ENCODE results near the gene SLC7A8.
A peak's percentile ranks its signal among the peaks of the same experiment; 100 is the strongest.
"Not testable (repeated sequence)": the region's sequence is repeated elsewhere in the genome, so short reads cannot be mapped to it uniquely, and the experiment has no call there.

The SLC7A8 gene

GRCh38 chr14:23183479-23183878 lies at the start of gene SLC7A8:
Gene SLC7A8, minus strand, starts transcription at chr14:23183660. Its CDS starts 746 bp downstream, at chr14:23182914.
- DNase-seq (ENCODE audit: low read depth) = peak; percentile 5

DNA sequence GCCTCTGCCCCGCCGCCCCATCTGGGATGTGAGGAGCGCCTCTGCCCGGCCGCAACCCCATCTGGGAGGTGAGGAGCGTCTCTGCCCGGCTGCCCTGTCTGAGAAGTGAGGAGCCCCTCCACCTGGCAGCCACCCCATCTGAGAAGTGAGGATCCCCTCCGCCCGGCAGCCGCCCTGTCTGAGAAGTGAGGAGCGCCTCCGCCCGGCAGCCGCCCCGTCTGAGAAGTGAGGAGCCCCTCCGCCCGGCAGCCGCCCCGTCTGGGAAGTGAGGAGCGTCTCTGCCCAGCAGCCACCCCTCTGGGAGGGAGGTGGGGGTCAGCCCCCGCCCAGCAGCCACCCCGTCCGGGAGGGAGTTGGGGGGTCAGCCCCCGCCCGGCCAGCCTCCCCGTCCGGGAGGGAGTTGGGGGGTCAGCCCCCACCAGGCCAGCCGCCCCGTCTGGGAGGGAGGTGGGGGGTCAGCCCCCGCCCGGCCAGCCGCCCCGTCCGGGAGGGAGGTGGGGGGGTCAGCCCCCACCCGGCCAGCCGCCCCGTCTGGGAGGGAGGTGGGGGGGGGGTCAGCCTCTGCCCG lies 48.9 kb upstream of the SLC7A8 start:
- DNase-seq (ENCODE audit: low read depth) = not testable (repeated sequence)

DNA sequence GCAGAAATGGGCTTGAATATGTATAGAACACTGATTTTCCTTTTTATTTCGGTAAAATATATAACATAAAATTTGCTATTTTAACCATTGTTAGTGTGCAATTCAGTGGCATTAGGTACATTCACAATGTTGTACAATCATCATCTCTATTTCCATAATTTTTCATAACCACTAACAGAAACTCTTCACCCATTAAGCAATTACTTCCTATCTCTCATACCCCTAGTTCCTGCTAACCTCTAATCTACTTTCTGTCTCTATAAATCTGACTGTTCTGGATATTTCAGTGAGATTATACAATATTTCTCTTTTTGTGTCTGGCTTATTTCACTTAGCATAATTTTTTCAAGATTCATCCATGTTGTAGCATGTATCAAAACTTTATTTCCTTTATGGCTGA lies 45.4 kb upstream of the SLC7A8 start:
- DNase-seq (ENCODE audit: low read depth) = no peak

DNA sequence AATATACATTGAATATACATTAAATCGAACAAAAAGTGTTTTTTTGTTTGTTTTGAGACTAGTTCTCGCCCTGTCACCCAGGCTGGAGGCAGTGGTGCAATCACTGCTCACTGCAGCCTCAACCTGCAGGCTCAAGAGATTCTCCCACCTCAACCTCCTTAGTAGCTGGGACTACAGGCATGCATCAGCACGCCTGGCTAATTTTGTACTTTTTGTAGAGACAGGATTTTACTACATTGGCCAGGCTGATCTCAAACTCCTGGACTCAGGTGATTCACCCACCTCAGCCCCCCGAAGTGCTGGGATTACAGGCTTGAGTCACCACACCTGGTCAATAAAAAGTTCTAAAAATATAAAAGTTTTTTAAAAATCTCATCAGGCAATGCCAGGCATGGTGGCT lies 44.1 kb upstream of the SLC7A8 start:
- no peak for DNase-seq (ENCODE audit: low read depth)

- DNase-seq (ENCODE audit: low read depth) = not testable (repeated sequence)
Observed at GRCh38 chr14:23224958-23225357, 41.5 kb upstream of the SLC7A8 start.

DNA sequence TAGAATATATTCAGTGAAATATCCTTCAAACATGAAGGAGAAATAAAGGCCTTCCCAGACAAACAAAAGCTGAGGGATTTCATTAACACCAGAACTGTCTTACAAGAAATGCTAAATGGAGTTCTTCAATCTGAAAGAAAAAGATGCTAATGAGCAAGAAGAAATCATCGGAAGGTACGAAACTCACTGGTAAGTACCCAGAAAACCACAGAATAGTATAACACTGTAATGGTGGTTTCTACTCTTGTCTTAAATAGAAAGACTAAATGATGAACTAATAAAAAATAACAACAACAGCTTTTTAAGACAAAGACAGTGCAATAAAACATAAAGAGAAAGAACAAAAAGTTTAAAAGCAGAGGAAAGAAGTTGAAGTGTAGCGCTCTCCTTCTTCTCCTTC lies 35.6 kb upstream of the SLC7A8 start:
- no peak for DNase-seq (ENCODE audit: low read depth)

- no peak for DNase-seq (ENCODE audit: low read depth)
Observed at GRCh38 chr14:23217032-23218020, 33.9 kb upstream of the SLC7A8 start.

DNA sequence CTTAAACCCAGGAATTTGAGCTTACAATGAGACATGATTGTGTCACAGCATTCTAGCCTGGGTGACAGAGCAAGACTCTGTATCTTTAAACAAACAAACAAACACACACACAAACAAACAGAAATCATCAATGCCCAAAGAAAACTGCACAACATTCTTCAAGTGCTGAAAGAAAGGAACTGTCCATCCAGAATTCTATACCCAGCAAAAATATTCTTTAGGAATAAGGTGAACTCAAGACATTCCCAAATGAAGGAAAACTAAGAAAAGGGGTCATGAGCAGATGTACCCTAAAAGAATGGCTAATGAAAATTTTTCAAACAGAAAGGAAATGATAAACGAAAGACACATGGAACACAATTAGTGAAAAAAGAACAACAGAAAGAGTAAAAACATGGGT lies 32.0 kb upstream of the SLC7A8 start:
- no peak for DNase-seq (ENCODE audit: low read depth)

- DNase-seq (ENCODE audit: low read depth) = no peak
Observed at GRCh38 chr14:23209651-23210423, 26.4 kb upstream of the SLC7A8 start.

GRCh38 chr14:23208324-23208723 lies 24.9 kb upstream of the SLC7A8 start:
- DNase-seq (ENCODE audit: low read depth) = no peak

GRCh38 chr14:23207146-23207540 lies 23.7 kb upstream of the SLC7A8 start:
- no peak for DNase-seq (ENCODE audit: low read depth)

GRCh38 chr14:23206422-23207145 lies 23.1 kb upstream of the SLC7A8 start:
- no peak for DNase-seq (ENCODE audit: low read depth)

DNA sequence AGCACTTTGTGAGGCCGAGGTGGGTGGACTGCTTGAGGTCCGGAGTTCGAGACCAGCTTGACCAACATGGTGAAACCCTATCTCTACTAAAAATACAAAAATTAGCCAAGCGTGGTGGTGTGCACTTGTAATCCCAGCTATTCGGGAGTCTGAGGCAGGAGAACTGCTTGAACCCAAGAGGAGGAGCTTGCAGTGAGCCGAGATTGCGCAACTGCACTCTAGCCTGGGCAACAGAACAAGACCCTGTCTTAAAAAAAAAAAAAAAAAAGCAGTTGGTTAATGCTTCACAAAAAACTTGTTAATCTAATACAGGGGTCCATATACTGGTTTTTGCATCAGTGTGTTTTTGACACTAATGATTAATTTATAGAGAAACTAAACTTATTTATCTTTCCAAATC lies 18.5 kb upstream of the SLC7A8 start:
- no peak for DNase-seq (ENCODE audit: low read depth)

DNA sequence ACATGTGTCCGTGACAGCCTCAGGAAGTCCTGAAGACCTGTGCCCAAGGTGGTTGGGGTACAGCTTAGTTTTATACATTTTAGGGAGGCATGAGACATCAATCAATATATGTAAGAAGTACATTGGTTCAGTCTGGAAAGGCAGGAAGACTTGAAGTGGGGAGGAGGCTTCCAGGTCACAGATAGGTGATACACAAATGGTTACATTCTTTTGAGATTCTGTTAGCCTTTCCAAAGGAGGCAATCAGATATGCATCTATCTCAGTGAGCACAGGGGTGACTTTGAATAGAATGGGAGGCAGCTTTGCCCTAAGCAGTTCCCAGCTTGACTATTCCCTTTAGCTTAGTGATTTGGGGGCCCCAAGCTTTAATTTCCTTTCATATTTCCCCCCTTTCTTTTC lies 15.7 kb upstream of the SLC7A8 start:
- not testable (repeated sequence) for DNase-seq (ENCODE audit: low read depth)

- DNase-seq (ENCODE audit: low read depth) = not testable (repeated sequence)
Observed at GRCh38 chr14:23196487-23196886, 13.0 kb upstream of the SLC7A8 start.

GRCh38 chr14:23195552-23196101 lies 12.2 kb upstream of the SLC7A8 start:
- DNase-seq (ENCODE audit: low read depth) = no peak

- no peak for DNase-seq (ENCODE audit: low read depth)
Observed at GRCh38 chr14:23193432-23193831, 10.0 kb upstream of the SLC7A8 start.

DNA sequence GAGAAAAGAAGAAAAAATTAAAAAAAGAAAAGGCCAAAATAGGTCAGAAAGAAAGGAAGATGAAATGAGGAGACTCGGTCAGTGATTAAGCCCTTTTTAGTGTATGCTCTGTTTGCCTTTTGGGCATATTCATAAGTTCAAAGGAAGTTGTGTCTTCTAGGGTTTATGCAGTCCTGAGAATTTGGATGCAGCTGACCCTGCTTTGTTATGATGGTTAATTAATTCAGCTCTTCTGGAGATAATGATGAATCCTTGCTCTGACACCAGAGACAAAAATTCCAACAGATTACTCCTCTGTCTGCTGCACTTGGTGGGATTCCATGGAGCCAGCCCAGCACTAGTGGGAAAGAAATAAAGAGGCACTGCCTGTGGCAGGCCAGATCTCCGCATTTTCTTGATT lies 4.5 kb upstream of the SLC7A8 start:
- no peak for DNase-seq (ENCODE audit: low read depth)

DNA sequence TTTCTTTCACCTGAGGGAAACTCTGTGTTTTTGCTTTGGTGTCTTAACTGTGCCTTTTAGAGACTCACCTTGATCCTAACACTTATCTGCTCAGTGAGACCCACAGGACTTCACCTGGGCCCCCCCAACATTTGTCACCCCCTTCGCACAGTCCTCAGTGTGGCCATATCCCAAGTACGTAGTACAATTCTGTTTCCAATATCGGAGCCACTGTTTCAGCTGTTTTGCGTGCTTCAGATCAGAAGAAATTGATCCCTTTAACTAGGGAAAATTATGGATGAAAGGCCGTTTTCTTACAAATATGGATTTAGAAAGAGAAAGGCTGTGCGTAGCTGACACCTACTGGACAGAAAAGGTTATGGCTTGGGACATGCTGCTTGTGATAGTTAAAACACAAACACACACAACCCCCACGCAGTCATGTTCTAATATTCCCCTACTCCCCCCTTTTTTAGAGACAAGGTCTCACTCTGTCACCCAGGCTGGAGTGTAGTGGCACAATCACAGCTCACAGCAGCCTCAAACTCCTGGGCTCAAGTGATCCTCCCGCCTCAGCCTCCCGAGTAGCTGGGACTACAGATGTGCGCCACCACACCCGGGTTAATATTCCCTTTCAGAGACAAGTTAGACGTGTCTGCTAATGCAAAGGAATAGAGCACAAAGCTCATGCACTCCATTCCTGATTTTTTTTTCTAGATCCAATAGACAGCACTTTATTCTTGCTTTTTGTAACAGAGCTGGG lies 3.6 kb upstream of the SLC7A8 start:
- DNase-seq (ENCODE audit: low read depth) = no peak

DNA sequence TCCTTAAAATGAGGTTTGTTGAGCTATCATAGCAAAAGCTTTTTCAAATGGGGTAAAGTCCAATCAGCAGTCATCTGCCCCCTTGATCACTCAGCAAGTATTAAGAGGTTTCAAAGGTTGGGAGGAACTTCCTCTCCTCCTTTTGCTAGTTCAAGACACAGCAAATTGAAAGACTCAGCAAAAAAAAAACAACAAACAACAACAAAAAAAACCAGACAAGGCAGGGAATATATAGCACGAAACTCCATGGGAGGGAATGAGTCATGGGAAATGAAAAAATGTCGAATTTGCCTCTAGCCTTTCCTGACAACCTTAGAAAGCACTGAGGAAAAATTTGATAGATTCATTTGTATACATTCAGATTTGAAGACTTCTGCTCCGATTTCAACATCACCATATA lies 1.6 kb upstream of the SLC7A8 start:
- DNase-seq (ENCODE audit: low read depth) = no peak

DNA sequence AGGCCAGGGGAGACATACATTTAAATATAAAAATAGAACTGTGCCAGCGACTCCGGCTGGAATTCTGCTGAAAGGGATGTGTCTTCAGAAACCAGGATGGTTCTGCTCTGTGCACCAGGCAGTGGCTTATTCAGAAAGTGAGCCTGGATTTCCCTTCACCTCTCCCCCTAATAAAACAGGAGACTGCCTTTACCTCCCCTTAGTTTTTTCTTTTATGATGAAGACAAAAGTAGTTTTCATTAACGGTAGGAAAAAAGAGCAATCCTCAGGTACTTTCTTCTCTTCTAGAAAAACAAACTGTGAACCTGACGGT lies 346 bp downstream of the SLC7A8 start:
- no peak for DNase-seq (ENCODE audit: low read depth)
